Occipital lobe (tissue), 3 donors: ENCODE data around the gene STRN4. TPM values are rescaled to one million over a fixed set of nuclear protein-coding genes. Genes with fewer than 3 reads are reported as not detected.

Source experiments
- DNase-seq: peaks from one replicate; lab custom pipeline; 2025; lab: John Stamatoyannopoulos, UW
- small RNA-seq: library from RNA; depleted of rRNA; stranded (forward); fragments of <200 nt; gene quantifications from one replicate; pipeline ENCODE3, GENCODE V24; 2014
- total RNA-seq: library from RNA; depleted of rRNA; stranded (reverse); fragments of >200 nt; gene quantifications from one replicate; pipeline ENCODE4 v1.2.3, GENCODE V29; 2014

STRN4 gene
- total RNA-seq, 1 donor from 2014 or later, result 85.2 TPM

GRCh38 chr19:46674416-46675178, 71.7 kb downstream of the STRN4 start:
- no peak for DNase-seq

- DNase-seq, result no peak
These were observed 75.4 kb downstream of the STRN4 start for GRCh38 chr19:46670813-46671212.

Small RNA genes lying within 50 kb of the gene (small RNA-seq; reads per million reads assigned to genes)
- gene MIR320E (not detected), gene RF00019 (not detected), gene RN7SL364P (2.8 reads per million, percentile 86 among the genes with 10 or more reads in this experiment)

Other genes starting within 250 kb of the STRN4 start
- gene CALM3, start 145.1 kb downstream of the STRN4 start, total RNA-seq, result 224 TPM
- not detected for gene PTGIR, start 121.4 kb downstream of the STRN4 start, total RNA-seq
- gene GNG8, start 110.2 kb downstream of the STRN4 start, total RNA-seq, result not detected
- gene DACT3, start 85.3 kb downstream of the STRN4 start, total RNA-seq, result 14.5 TPM
- gene PRKD2, start 29.3 kb downstream of the STRN4 start, total RNA-seq, result 4.7 TPM
- gene FKRP, start 393 bp downstream of the STRN4 start, total RNA-seq, result 11.7 TPM
- 3.3 TPM for gene SLC1A5, start 42.1 kb upstream of the STRN4 start, total RNA-seq
- 49.1 TPM for gene AP2S1, start 104.4 kb upstream of the STRN4 start, total RNA-seq
- gene ARHGAP35, start 114.5 kb upstream of the STRN4 start, total RNA-seq, result 76.3 TPM